ENCODE data around the gene DNAJB12. TPM values are rescaled to one million over a fixed set of nuclear protein-coding genes. Genes with fewer than 3 reads are reported as not detected.

Gene DNAJB12
- total RNA-seq, 1 experiment from 2014 or later: 27.6 TPM

- H2BK12ac ChIP-seq (ENCODE audit: insufficient read length, low read depth, low read length): no peak overlapping the region
- WGBS (ENCODE audit: extremely low coverage, insufficient read length, low lambda C conversion rate): no CpG with 5 or more reads among the region's 7 CpGs
Observed at GRCh38 chr10:72314263-72314662, 40.5 kb downstream of the DNAJB12 start.

More at GRCh38 chr10:72314263-72314662, 40.5 kb downstream of the DNAJB12 start:
- Mint-ChIP-seq H3K27ac (peak overlapping the region in 1 of 3 experiments; percentile 70; a peak in 2 of 7 replicates), H3K27me3 (ENCODE audit: low read depth) (peaks cover 4% of the 10 kb centered on the region), H3K36me3 (ENCODE audit: insufficient read depth in 1 of 3, low read depth in 3 of 3) (no peaks in the 10 kb centered on the region; a peak in 1 of 7 replicates), H3K4me3 (peak overlapping the region in 1 of 2 experiments; percentile 14; a peak in 1 of 5 replicates), H3K4me1 (peaks cover 38 to 41% of the 10 kb centered on the region in 2 experiments), H3K9me3 (no peaks in the 10 kb centered on the region; a peak in 2 of 5 replicates)
- Histone ChIP-seq H3K4me2 (ENCODE audit: insufficient read depth, insufficient read length, low read length) (no peak overlapping the region), H3K23me2 (ENCODE audit: insufficient read length, low read depth, low read length, poor library complexity, severe bottlenecking) (peaks cover under 1% of the 10 kb centered on the region), H4K20me1 (ENCODE audit: control insufficient read depth, insufficient read depth, insufficient read length) (no peaks in the 10 kb centered on the region), H4K8ac (replicated peaks; ENCODE audit: insufficient read length, low read depth, low read length) (no peak overlapping the region), H4K5ac (ENCODE audit: insufficient read length, low read depth, low read length) (no peak overlapping the region), H2AFZ (ENCODE audit: low read length) (no peak overlapping the region), H4K91ac (ENCODE audit: insufficient read length, low read depth, low read length) (no peak overlapping the region), H2BK120ac (ENCODE audit: low read depth, low read length, poor library complexity, severe bottlenecking) (no peak overlapping the region), H3K56ac (ENCODE audit: insufficient read length, low read depth, low read length) (no peak overlapping the region), H3K27ac (ENCODE audit: insufficient read length, low read depth, low read length) (no peak overlapping the region), H2AK5ac (ENCODE audit: insufficient read length, low read length) (no peak overlapping the region), H2BK5ac (ENCODE audit: insufficient read length, low read length) (no peak overlapping the region), H2BK20ac (ENCODE audit: low read depth, low read length, poor library complexity, severe bottlenecking) (no peak overlapping the region), H3K23ac (ENCODE audit: insufficient read length, low read depth, low read length) (no peak overlapping the region), H3K14ac (ENCODE audit: insufficient read depth, low read length) (no peak overlapping the region), H3K4ac (ENCODE audit: low read depth, low read length) (no peak overlapping the region), H3K79me1 (ENCODE audit: insufficient read depth, low read depth, low read length, poor library complexity, severe bottlenecking) (no peaks in the 10 kb centered on the region), H3K4me1 (ENCODE audit: insufficient read depth, low read length) (peaks cover 9% of the 10 kb centered on the region; the same call in 1 of the 2 replicates), H3K9me3 (ENCODE audit: control insufficient read depth, low read depth, low read length) (no peaks in the 10 kb centered on the region), H3K18ac (ENCODE audit: insufficient read length, low read depth, low read length) (no peak overlapping the region), H2BK15ac (ENCODE audit: low read depth, low read length) (no peak overlapping the region), H3K9ac (ENCODE audit: extremely low read depth, insufficient read length, low read length) (no peak overlapping the region), H3K79me2 (ENCODE audit: insufficient read depth, low read length) (no peaks in the 10 kb centered on the region), H3T11ph (ENCODE audit: low read length) (no peak overlapping the region), H3K27me3 (ENCODE audit: insufficient read depth, low read length) (no peaks in the 10 kb centered on the region)
- no peak for DNase-seq
- no peak for TF ChIP-seq CTCF (conservative IDR thresholded peaks at IDR 0.05)
